Peyer's patch (tissue), 4 donors: ENCODE measurements around the gene ZNF280D.

Experiments
- POLR2A ChIP-seq, 2 donors: fragments of 450-650 bp; IDR thresholded peaks; one replicate each; pipeline ENCODE4 v1.5.1; 2017; ENCODE audit warnings: antibody characterized with exemption in 2 of 2, mild to moderate bottlenecking in 2 of 2, moderate library complexity in 2 of 2
- TF ChIP-seq, protein P1 (sequence below), 6 experiments: fragments of 450-650 bp in 4 of 6; fragments of 200-600 bp in 2 of 6; sonication (generic) in 1 of 6; IDR thresholded peaks; one replicate each; pipeline ENCODE4 v1.5.1; 2017 to 2019; ENCODE audit warnings: antibody characterized with exemption in 6 of 6, mild to moderate bottlenecking in 3 of 6, moderate library complexity in 1 of 6

DNA sequence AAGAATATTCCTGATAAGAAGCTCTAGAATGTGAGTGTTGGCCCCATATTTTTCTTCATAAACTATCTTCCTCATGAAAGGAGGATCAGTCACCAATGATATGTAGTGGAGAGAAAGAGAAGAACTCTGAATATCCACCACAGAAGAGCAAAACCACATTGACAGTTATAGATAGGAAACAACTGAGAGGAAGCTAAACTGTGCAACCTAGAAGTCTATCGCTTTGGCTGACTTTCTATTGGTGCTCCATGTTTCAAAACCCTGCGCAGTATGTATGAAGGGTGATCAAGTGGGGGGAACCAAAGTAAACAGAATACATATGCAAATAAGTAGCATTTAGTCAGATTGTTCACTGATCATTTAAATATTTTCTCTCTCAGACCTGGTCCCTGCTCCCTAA, 41.0 kb upstream of the ZNF280D start:
- no peak for TF ChIP-seq POLR2A (IDR thresholded peaks at IDR 0.05)
- TF ChIP-seq, protein P1, sequence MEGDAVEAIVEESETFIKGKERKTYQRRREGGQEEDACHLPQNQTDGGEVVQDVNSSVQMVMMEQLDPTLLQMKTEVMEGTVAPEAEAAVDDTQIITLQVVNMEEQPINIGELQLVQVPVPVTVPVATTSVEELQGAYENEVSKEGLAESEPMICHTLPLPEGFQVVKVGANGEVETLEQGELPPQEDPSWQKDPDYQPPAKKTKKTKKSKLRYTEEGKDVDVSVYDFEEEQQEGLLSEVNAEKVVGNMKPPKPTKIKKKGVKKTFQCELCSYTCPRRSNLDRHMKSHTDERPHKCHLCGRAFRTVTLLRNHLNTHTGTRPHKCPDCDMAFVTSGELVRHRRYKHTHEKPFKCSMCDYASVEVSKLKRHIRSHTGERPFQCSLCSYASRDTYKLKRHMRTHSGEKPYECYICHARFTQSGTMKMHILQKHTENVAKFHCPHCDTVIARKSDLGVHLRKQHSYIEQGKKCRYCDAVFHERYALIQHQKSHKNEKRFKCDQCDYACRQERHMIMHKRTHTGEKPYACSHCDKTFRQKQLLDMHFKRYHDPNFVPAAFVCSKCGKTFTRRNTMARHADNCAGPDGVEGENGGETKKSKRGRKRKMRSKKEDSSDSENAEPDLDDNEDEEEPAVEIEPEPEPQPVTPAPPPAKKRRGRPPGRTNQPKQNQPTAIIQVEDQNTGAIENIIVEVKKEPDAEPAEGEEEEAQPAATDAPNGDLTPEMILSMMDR (IDR thresholded peaks at IDR 0.05) = no peak
